ENCODE results near the gene GNA12.
"Not testable (repeated sequence)": the region's sequence is repeated elsewhere in the genome, so short reads cannot be mapped to it uniquely, and the experiment has no call there.

The GNA12 gene

GRCh38 chr7:2754086-2754485, 90.0 kb downstream of the GNA12 start:
- DNase-seq (ENCODE audit: low read depth in 2 of 2) = no peak

GRCh38 chr7:2753148-2753547, 91.0 kb downstream of the GNA12 start:
- no peak for DNase-seq (ENCODE audit: low read depth in 2 of 2)

GRCh38 chr7:2751086-2751485, 93.0 kb downstream of the GNA12 start:
- no peak for DNase-seq (ENCODE audit: low read depth in 2 of 2)

GRCh38 chr7:2750004-2750407, 94.1 kb downstream of the GNA12 start:
- DNase-seq (ENCODE audit: low read depth in 2 of 2) = no peak

- DNase-seq (ENCODE audit: low read depth in 2 of 2) = not testable (repeated sequence)
These were observed 95.4 kb downstream of the GNA12 start for GRCh38 chr7:2748684-2749083.

GRCh38 chr7:2743523-2744185, 100.5 kb downstream of the GNA12 start:
- DNase-seq (ENCODE audit: low read depth in 2 of 2) = not testable (repeated sequence)

GRCh38 chr7:2738766-2739549, 105.2 kb downstream of the GNA12 start:
- no peak for DNase-seq (ENCODE audit: low read depth in 2 of 2)

GRCh38 chr7:2737771-2738540, 106.2 kb downstream of the GNA12 start:
- DNase-seq (ENCODE audit: low read depth in 2 of 2) = no peak

- DNase-seq (ENCODE audit: low read depth in 2 of 2) = not testable (repeated sequence)
These were observed 106.9 kb downstream of the GNA12 start for GRCh38 chr7:2737005-2737743.

- no peak for DNase-seq (ENCODE audit: low read depth in 2 of 2)
These were observed 107.6 kb downstream of the GNA12 start for GRCh38 chr7:2736411-2736914.

GRCh38 chr7:2735744-2736143, 108.4 kb downstream of the GNA12 start:
- no peak for DNase-seq (ENCODE audit: low read depth in 2 of 2)

- no peak for DNase-seq (ENCODE audit: low read depth in 2 of 2)
These were observed 109.1 kb downstream of the GNA12 start for GRCh38 chr7:2734751-2735571.

GRCh38 chr7:2734084-2734686, 109.9 kb downstream of the GNA12 start:
- no peak for DNase-seq (ENCODE audit: low read depth in 2 of 2)

GRCh38 chr7:2732959-2733584, 111.0 kb downstream of the GNA12 start:
- no peak for DNase-seq (ENCODE audit: low read depth in 2 of 2)

- no peak for DNase-seq (ENCODE audit: low read depth in 2 of 2)
These were observed 111.7 kb downstream of the GNA12 start for GRCh38 chr7:2732388-2732787.

GRCh38 chr7:2730846-2731770, 113.0 kb downstream of the GNA12 start:
- DNase-seq (ENCODE audit: low read depth in 2 of 2) = no peak

GRCh38 chr7:2729893-2730716, 114.0 kb downstream of the GNA12 start:
- no peak for DNase-seq (ENCODE audit: low read depth in 2 of 2)

All from activated CD4-positive, alpha-beta T cell treated with anti-CD3 and anti-CD28 coated beads for 24 hours (primary cell).